AG04449 (cell line): ENCODE data around the gene SSU72.
"Not testable (repeated sequence)": the region's sequence is repeated elsewhere in the genome, so short reads cannot be mapped to it uniquely, and the experiment has no call there.

ENCODE experiments used
- CTCF ChIA-PET: fragments of 350-600 bp; formaldehyde crosslinking; extraction: SDS; loops from one replicate; lab custom pipeline; 2021; ENCODE audit warnings: antibody characterized with exemption; lab: Yijun Ruan, JAX
- POLR2A ChIA-PET: fragments of 400-600, 350-600 bp; formaldehyde crosslinking; extraction: SDS; loops from one replicate; lab custom pipeline; 2020; ENCODE audit warnings: antibody characterized with exemption, inconsistent platforms; lab: Yijun Ruan, JAX
- DNase-seq: peaks from one replicate; pipeline ENCODE4 v3.0.0-alpha.2; 2010; ENCODE audit warnings: low read depth, low spot score
- H3K4me3 ChIP-seq: 2 replicates; pipeline ENCODE4 v1.5.1; 2011; ENCODE audit warnings: low read depth, mild to moderate bottlenecking, control low read depth, low read length
- TF ChIP-seq, protein P1 (sequence below): IDR thresholded peaks from one replicate; pipeline ENCODE4 v1.5.1; 2011; ENCODE audit warnings: mild to moderate bottlenecking, moderate library complexity, low read length, control low read depth, inconsistent platforms; ENCODE audit not compliant: insufficient read depth; ENCODE audit errors: missing control alignments

Gene SSU72

GRCh38 chr1:1528301-1529267 lies 46.1 kb downstream of the SSU72 start:
- TF ChIP-seq, protein P1, sequence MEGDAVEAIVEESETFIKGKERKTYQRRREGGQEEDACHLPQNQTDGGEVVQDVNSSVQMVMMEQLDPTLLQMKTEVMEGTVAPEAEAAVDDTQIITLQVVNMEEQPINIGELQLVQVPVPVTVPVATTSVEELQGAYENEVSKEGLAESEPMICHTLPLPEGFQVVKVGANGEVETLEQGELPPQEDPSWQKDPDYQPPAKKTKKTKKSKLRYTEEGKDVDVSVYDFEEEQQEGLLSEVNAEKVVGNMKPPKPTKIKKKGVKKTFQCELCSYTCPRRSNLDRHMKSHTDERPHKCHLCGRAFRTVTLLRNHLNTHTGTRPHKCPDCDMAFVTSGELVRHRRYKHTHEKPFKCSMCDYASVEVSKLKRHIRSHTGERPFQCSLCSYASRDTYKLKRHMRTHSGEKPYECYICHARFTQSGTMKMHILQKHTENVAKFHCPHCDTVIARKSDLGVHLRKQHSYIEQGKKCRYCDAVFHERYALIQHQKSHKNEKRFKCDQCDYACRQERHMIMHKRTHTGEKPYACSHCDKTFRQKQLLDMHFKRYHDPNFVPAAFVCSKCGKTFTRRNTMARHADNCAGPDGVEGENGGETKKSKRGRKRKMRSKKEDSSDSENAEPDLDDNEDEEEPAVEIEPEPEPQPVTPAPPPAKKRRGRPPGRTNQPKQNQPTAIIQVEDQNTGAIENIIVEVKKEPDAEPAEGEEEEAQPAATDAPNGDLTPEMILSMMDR: no peak
- no peak for DNase-seq
- H3K4me3 ChIP-seq: no peak overlapping the region
- ChIA-PET POLR2A (no interaction called here), CTCF (no interaction called here)

- CTCF ChIA-PET: no interaction called here
- DNase-seq: no peak
- no peak overlapping the region for H3K4me3 ChIP-seq
- POLR2A ChIA-PET: no interaction called here
- TF ChIP-seq, protein P1: no peak
Observed at GRCh38 chr1:1527092-1527816, 47.4 kb downstream of the SSU72 start.

- POLR2A ChIA-PET, H3K4me3 ChIP-seq, CTCF ChIA-PET: not testable (repeated sequence)
Observed at GRCh38 chr1:1526476-1526875, 48.2 kb downstream of the SSU72 start.

DNA sequence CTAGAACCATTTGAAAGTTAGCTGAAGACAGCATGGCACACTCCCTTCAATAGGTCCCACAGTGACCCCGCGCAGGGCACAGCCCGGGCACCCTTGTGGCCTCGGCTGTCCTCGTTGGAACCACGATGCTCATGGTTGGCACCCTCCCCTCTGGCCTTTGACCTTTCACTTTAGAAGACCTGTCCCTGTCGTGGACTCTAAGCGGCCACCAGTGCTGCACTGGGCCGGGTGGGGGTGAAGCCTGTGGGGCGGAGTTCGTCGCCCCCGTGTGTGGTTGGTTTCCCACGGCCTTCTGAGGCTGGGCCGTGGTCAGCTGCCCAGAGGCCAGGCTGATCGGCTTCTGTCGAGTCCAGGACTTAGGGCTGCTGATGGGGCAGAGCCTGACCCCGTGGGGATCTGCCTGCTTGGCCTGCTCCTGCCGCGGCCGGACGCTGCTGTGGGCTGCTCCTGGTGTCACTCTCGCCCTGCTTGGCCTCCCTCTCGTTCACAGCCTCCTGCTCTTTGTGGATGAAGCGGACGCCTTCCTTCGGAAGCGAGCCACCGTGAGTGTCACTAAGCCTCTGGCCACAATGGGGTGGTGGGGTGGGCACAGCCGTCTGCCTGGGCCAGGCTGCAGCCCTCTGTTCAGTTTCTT lies 49.8 kb downstream of the SSU72 start:
- POLR2A ChIA-PET, H3K4me3 ChIP-seq, CTCF ChIA-PET, DNase-seq: not testable (repeated sequence)

More at GRCh38 chr1:1526476-1526875, 48.2 kb downstream of the SSU72 start:
- not testable (repeated sequence) for DNase-seq

DNA sequence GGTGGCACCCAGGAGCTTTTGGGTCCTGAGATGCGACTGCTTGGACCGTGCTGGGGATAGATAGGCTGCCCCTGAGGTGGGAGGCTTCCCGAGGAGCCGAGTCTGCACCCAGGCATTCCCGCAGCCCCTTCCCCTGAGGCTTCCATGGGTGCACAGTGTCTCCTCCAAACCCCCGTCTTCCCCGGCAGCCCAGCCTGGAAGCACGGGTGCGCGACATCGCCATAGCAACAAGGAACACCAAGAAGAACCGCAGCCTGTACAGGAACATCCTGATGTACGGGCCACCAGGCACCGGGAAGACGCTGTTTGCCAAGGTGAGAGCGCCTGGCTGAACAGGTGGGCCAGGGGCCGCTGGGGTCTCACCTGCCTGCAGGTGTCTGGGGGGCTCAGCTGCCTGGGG lies 51.0 kb downstream of the SSU72 start:
- H3K4me3 ChIP-seq, POLR2A ChIA-PET, CTCF ChIA-PET, DNase-seq: not testable (repeated sequence)

GRCh38 chr1:1523226-1523625 lies 51.4 kb downstream of the SSU72 start:
- DNase-seq, H3K4me3 ChIP-seq, CTCF ChIA-PET, POLR2A ChIA-PET: not testable (repeated sequence)

GRCh38 chr1:1522536-1522935 lies 52.1 kb downstream of the SSU72 start:
- CTCF ChIA-PET, POLR2A ChIA-PET, DNase-seq: not testable (repeated sequence)

GRCh38 chr1:1521331-1521730 lies 53.3 kb downstream of the SSU72 start:
- H3K4me3 ChIP-seq: no peak overlapping the region
- DNase-seq: no peak
- ChIA-PET CTCF (no interaction called here), POLR2A (no interaction called here)
- TF ChIP-seq, protein P1: no peak

More at GRCh38 chr1:1522536-1522935, 52.1 kb downstream of the SSU72 start:
- not testable (repeated sequence) for H3K4me3 ChIP-seq

- CTCF ChIA-PET: not testable (repeated sequence)
Observed at GRCh38 chr1:1519805-1520505, 54.7 kb downstream of the SSU72 start.

DNA sequence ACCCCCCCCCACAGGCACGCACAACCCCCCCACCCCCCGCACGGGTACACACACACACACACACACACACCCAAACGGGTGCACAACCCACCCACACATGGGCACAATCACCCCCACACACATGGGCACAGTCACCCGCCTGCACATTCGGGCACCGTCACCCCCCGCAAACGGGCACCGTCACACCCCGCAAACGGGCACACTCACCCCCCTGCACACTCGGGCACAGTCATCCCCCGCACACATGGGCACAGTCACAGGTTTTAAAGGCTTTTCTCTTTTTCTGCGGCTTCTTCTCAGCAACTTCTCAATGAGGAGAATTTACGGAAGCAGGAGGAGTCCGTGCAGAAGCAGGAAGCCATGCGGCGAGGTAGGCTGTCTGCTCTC lies 56.0 kb downstream of the SSU72 start:
- DNase-seq, CTCF ChIA-PET, H3K4me3 ChIP-seq, POLR2A ChIA-PET: not testable (repeated sequence)

More at GRCh38 chr1:1519805-1520505, 54.7 kb downstream of the SSU72 start:
- DNase-seq, POLR2A ChIA-PET, H3K4me3 ChIP-seq: not testable (repeated sequence)
